HEK293 (cell line): ENCODE measurements around the gene PTPRR.

Source experiments
- CTCF ChIA-PET: fragments of 350-600 bp; formaldehyde crosslinking; extraction: SDS; loops from one replicate; lab custom pipeline; 2021; ENCODE audit warnings: antibody characterized with exemption; lab: Yijun Ruan, JAX
- POLR2A ChIA-PET: fragments of 300-600 bp; formaldehyde crosslinking; extraction: SDS; loops from one replicate; lab custom pipeline; 2020; ENCODE audit warnings: antibody characterized with exemption, inconsistent platforms; lab: Yijun Ruan, JAX
- H3K27ac ChIP-seq: fragments of 200-500 bp; sonication (Bioruptor generic); 2 replicates; pipeline ENCODE4 v1.5.1; 2014; ENCODE audit warnings: low read depth, low read length, control low read depth, inconsistent platforms; ENCODE audit errors: extremely low read depth
- H3K36me3 ChIP-seq, 2 experiments: fragments of 200-500 bp in 1 of 2; sonication (Bioruptor generic) in 1 of 2; 1 replicate in 1 of 2; 2 replicates in 1 of 2; pipeline ENCODE4 v1.5.1; 2014 to 2017; ENCODE audit warnings: inconsistent platforms in 2 of 2, low read length in 2 of 2; ENCODE audit not compliant: control insufficient read depth in 2 of 2, insufficient read depth in 1 of 2
- H3K4me1 ChIP-seq: fragments of 200-500 bp; sonication (Bioruptor generic); 2 replicates; pipeline ENCODE4 v1.5.1; 2014; ENCODE audit warnings: mild to moderate bottlenecking, low read length, inconsistent platforms; ENCODE audit not compliant: control insufficient read depth, insufficient read depth
- H3K4me3 ChIP-seq: 2 replicates; pipeline ENCODE4 v1.5.1; 2011; ENCODE audit warnings: low read depth, mild to moderate bottlenecking, control low read depth, low read length, moderate library complexity
- H3K9me3 ChIP-seq: fragments of 200-500 bp; sonication (Bioruptor generic); 2 replicates; pipeline ENCODE4 v1.5.1; 2014; ENCODE audit warnings: low read depth, low read length, inconsistent platforms; ENCODE audit not compliant: control insufficient read depth, insufficient read depth
- GFI1B ChIP-seq: fragments of 450-650 bp; formaldehyde crosslinking; IDR thresholded peaks from 2 replicates; pipeline ENCODE4 v1.5.1; 2016; ENCODE audit warnings: missing biosample characterization, missing genetic modification characterization
- KLF8 ChIP-seq: fragments of 450-650 bp; formaldehyde crosslinking; IDR thresholded peaks from 2 replicates; pipeline ENCODE4 v1.5.1; 2016; ENCODE audit warnings: missing biosample characterization, missing genetic modification characterization
- MEIS1 ChIP-seq: sonication (generic); formaldehyde crosslinking; IDR thresholded peaks from 2 replicates; pipeline ENCODE4 v1.8.1; 2022; ENCODE audit warnings: missing genetic modification reagents, mild to moderate bottlenecking, borderline replicate concordance
- REPIN1 ChIP-seq: fragments of 450-650 bp; formaldehyde crosslinking; IDR thresholded peaks from 2 replicates; pipeline ENCODE4 v1.5.1; 2017; ENCODE audit warnings: missing biosample characterization, missing genetic modification characterization, low read depth
- SP7 ChIP-seq: fragments of 450-650 bp; formaldehyde crosslinking; IDR thresholded peaks from 2 replicates; pipeline ENCODE4 v1.5.1; 2016; ENCODE audit warnings: missing biosample characterization, missing genetic modification characterization
- YY2 ChIP-seq: fragments of 450-650 bp; formaldehyde crosslinking; IDR thresholded peaks from 2 replicates; pipeline ENCODE4 v1.5.1; 2016; ENCODE audit warnings: missing biosample characterization, missing genetic modification characterization
- ZFP37 ChIP-seq: fragments of 450-650 bp; formaldehyde crosslinking; IDR thresholded peaks from 2 replicates; pipeline ENCODE4 v1.5.1; 2016; ENCODE audit warnings: missing biosample characterization, missing genetic modification characterization
- ZFP69B ChIP-seq: fragments of 450-650 bp; formaldehyde crosslinking; IDR thresholded peaks from 2 replicates; pipeline ENCODE4 v1.5.1; 2016; ENCODE audit warnings: missing biosample characterization, missing genetic modification characterization
- ZNF140 ChIP-seq: fragments of 450-650 bp; formaldehyde crosslinking; IDR thresholded peaks from 2 replicates; pipeline ENCODE4 v1.5.1; 2016; ENCODE audit warnings: missing biosample characterization, missing genetic modification characterization
- ZNF146 ChIP-seq: fragments of 450-650 bp; formaldehyde crosslinking; IDR thresholded peaks from 2 replicates; pipeline ENCODE4 v1.5.1; 2016; ENCODE audit warnings: missing biosample characterization, missing genetic modification characterization
- ZNF157 ChIP-seq: fragments of 450-650 bp; formaldehyde crosslinking; IDR thresholded peaks from 2 replicates; pipeline ENCODE4 v1.5.1; 2016; ENCODE audit warnings: missing biosample characterization, missing genetic modification characterization
- ZNF214 ChIP-seq: fragments of 450-650 bp; formaldehyde crosslinking; IDR thresholded peaks from 2 replicates; pipeline ENCODE4 v1.5.1; 2017; ENCODE audit warnings: missing biosample characterization, mild to moderate bottlenecking, missing genetic modification characterization, borderline replicate concordance
- ZNF366 ChIP-seq: fragments of 450-650 bp; formaldehyde crosslinking; conservative IDR thresholded peaks from 2 replicates; pipeline ENCODE4 v1.5.1; 2016; ENCODE audit warnings: missing biosample characterization, missing genetic modification characterization
- ZNF391 ChIP-seq: fragments of 450-650 bp; formaldehyde crosslinking; IDR thresholded peaks from 2 replicates; pipeline ENCODE4 v1.5.1; 2016; ENCODE audit warnings: low read depth, missing biosample characterization, missing genetic modification characterization, borderline replicate concordance
- ZNF529 ChIP-seq: fragments of 450-650 bp; formaldehyde crosslinking; IDR thresholded peaks from 2 replicates; pipeline ENCODE4 v1.5.1; 2017; ENCODE audit warnings: missing genetic modification characterization, missing biosample characterization; ENCODE audit not compliant: insufficient replicate concordance
- ZNF544 ChIP-seq: fragments of 450-650 bp; formaldehyde crosslinking; IDR thresholded peaks from 2 replicates; pipeline ENCODE4 v1.5.0; 2017; ENCODE audit warnings: missing biosample characterization, missing genetic modification characterization
- ZSCAN16 ChIP-seq: fragments of 450-650 bp; formaldehyde crosslinking; IDR thresholded peaks from 2 replicates; pipeline ENCODE4 v1.5.1; 2016; ENCODE audit warnings: missing biosample characterization, missing genetic modification characterization
- TF ChIP-seq, protein P1 (sequence below): fragments of 450-650 bp; IDR thresholded peaks from 2 replicates; pipeline ENCODE4 v1.5.1; 2018; ENCODE audit warnings: missing biosample characterization, missing genetic modification characterization
- TF ChIP-seq, protein P2 (sequence below): fragments of 450-650 bp; IDR thresholded peaks from 2 replicates; pipeline ENCODE4 v1.5.1; 2018; ENCODE audit warnings: missing biosample characterization, mild to moderate bottlenecking, missing genetic modification characterization
- TF ChIP-seq, protein P3 (sequence below): fragments of 450-650 bp; formaldehyde crosslinking; IDR thresholded peaks from 2 replicates; pipeline ENCODE4 v1.5.1; 2016; ENCODE audit warnings: missing biosample characterization, missing genetic modification characterization
- TF ChIP-seq, protein P4 (sequence below): fragments of 450-650 bp; formaldehyde crosslinking; IDR thresholded peaks from 2 replicates; pipeline ENCODE4 v1.5.1; 2016; ENCODE audit warnings: missing biosample characterization, missing genetic modification characterization

Gene PTPRR

DNA sequence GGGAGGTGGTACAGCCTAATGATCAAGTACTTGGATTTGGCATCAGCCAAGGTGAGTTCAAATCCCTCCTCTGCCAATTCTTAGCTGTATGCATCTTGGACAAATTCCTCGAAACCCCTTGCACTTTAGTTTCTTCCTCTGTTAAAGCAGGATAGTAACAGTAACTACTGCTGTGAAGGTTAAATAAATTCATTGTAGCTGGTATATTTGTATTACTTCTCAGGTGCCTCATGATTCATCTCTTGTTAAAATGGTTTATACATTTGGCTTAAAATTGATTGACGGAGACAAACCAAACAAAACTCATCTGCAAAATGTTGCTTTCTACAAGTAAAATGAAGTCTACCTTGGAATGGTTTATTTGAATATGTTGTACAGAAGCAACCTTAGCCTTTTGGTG, 281.0 kb downstream of the PTPRR start:
- CTCF ChIA-PET = interaction anchor here (0.7 kb wide), 1 partner anchor 1295 kb away, joined by 4 read pairs; no protein-coding TSS in a partner anchor
- no peak overlapping the region for H3K27ac ChIP-seq
- POLR2A ChIA-PET = no interaction called here

DNA sequence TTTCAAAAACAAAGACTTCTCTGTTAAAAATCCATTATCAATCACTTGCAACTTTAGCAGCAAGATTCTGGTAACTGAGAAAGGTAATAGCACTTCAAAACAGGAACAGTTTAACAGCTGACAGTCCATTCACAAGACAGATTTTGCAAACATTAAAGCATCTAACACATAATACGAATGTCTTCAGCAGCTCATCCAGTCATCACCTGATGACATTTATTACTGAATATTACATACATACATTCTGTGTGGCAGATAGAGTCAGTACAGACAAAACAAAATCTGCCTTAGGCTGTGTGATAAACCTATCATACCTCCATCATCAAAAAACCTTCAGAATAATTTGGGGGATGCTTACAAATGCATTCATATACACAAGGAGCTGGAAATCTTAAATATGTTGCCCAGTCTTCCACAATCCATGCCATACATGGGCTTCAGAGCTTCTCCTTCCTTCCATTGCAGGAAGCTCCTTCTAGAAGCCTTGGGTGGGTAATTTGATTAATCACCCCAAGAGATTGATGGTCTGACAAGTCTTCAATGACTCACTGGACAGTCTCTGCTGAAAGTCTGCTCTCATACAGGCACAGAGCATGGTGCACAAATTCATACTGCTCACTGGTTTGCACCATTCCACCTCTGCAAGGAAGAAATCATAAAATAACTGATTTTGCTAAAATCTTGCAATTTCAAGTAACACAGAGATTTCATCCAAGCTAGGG, 281.7 kb downstream of the PTPRR start:
- CTCF ChIA-PET = interaction anchor here (0.7 kb wide), 1 partner anchor 1294 kb away, joined by 4 read pairs; no protein-coding TSS in a partner anchor
- POLR2A ChIA-PET = no interaction called here
- Histone ChIP-seq H3K36me3 (no peaks in the 10 kb centered on the region), H3K4me3 (no peak overlapping the region), H3K9me3 (no peaks in the 10 kb centered on the region), H3K4me1 (peaks cover 10% of the 10 kb centered on the region), H3K27ac (no peak overlapping the region)
- TF ChIP-seq ZNF366 (tag by site-specific recombination) (no peak), ZSCAN16 (tag by site-specific recombination) (no peak), ZNF214 (tag by site-specific recombination) (no peak), ZFP37 (no peak), ZNF146 (tag by site-specific recombination) (no peak), ZNF157 (tag by site-specific recombination) (no peak), ZNF529 (no peak)
- TF ChIP-seq, protein P1, sequence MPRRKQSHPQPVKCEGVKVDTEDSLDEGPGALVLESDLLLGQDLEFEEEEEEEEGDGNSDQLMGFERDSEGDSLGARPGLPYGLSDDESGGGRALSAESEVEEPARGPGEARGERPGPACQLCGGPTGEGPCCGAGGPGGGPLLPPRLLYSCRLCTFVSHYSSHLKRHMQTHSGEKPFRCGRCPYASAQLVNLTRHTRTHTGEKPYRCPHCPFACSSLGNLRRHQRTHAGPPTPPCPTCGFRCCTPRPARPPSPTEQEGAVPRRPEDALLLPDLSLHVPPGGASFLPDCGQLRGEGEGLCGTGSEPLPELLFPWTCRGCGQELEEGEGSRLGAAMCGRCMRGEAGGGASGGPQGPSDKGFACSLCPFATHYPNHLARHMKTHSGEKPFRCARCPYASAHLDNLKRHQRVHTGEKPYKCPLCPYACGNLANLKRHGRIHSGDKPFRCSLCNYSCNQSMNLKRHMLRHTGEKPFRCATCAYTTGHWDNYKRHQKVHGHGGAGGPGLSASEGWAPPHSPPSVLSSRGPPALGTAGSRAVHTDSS (tag by site-specific recombination) = no peak

More for the DNA sequence above, 281.0 kb downstream of the PTPRR start:
- TF ChIP-seq, protein P2, sequence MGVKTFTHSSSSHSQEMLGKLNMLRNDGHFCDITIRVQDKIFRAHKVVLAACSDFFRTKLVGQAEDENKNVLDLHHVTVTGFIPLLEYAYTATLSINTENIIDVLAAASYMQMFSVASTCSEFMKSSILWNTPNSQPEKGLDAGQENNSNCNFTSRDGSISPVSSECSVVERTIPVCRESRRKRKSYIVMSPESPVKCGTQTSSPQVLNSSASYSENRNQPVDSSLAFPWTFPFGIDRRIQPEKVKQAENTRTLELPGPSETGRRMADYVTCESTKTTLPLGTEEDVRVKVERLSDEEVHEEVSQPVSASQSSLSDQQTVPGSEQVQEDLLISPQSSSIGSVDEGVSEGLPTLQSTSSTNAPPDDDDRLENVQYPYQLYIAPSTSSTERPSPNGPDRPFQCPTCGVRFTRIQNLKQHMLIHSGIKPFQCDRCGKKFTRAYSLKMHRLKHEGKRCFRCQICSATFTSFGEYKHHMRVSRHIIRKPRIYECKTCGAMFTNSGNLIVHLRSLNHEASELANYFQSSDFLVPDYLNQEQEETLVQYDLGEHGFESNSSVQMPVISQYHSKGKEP (tag by site-specific recombination) = no peak
- no peak for TF ChIP-seq ZNF140 (tag by site-specific recombination)
- TF ChIP-seq GFI1B (tag by site-specific recombination) = no peak
- TF ChIP-seq, protein P3, sequence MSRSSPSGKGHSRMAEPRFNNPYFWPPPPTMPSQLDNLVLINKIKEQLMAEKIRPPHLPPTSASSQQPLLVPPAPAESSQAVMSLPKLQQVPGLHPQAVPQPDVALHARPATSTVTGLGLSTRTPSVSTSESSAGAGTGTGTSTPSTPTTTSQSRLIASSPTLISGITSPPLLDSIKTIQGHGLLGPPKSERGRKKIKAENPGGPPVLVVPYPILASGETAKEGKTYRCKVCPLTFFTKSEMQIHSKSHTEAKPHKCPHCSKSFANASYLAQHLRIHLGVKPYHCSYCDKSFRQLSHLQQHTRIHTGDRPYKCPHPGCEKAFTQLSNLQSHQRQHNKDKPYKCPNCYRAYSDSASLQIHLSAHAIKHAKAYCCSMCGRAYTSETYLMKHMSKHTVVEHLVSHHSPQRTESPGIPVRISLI (tag by site-specific recombination) = no peak
- TF ChIP-seq ZNF366 (tag by site-specific recombination) = no peak
- TF ChIP-seq, all 188 proteins: peak for 0
- Histone ChIP-seq H3K4me1 (peaks cover 10% of the 10 kb centered on the region), H3K9me3 (no peaks in the 10 kb centered on the region), H3K4me3 (no peak overlapping the region), H3K36me3 (no peaks in the 10 kb centered on the region)

DNA sequence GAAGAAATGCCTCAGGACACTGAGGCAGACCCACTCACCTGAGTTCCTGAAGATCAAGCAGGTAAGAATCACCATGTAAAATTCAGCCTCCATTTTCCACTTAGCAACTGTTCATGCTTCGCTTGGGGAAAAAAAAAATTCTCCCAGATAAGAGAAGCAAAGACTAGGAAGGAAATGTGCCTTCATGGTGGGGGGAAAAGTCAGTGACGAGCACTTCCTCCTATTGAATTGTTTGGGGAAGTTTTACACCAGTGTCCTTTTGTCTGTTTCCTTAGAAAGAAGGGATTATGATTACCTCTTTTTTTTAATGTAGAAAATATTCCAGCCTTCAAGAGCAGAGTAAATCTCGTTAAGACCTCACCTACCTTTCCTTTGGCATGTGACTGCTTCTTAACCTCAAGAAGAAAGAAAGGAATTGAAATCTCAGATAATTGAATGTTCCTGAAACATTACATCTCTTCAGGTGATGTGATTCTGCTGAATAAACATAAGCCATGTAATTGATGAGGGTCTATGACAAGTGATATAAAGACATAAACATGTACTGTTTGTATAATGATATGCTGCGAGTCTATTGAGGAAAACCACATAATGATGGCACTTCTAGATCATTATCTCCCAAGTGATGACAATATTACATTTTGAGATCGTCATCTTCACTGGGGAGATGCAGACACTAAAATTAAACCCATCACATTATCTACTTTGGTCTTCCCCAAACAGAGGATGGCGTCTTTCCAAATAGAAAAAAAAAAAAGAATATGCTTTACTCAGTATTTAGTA, 283.0 kb downstream of the PTPRR start, which contains the start of gene PTPRB:
PTPRB (minus strand) TSS at position 127 of the 783 bp plus-strand sequence; CDS start at position 93, 34 bp downstream.
- H3K27ac ChIP-seq = no peak within 1 kb of the TSS
- no peaks in the 10 kb centered on the region for H3K9me3 ChIP-seq
- POLR2A ChIA-PET = no interaction called here
- CTCF ChIA-PET = no interaction called here
- no peaks in the 10 kb centered on the region for H3K36me3 ChIP-seq
- peaks cover 10% of the 10 kb centered on the region for H3K4me1 ChIP-seq
- H3K4me3 ChIP-seq = no peak within 1 kb of the TSS
- TF ChIP-seq, protein P2 (tag by site-specific recombination) = no peak
- TF ChIP-seq ZNF391 (tag by site-specific recombination) (no peak), MEIS1 (CRISPR knock-in tag) (0 out of 2 replicates have a peak, but pooled peaks have one; percentile 26), ZNF544 (tag by site-specific recombination) (no peak), KLF8 (tag by site-specific recombination) (peak; percentile 77), SP7 (tag by site-specific recombination) (peak; percentile 84), ZNF366 (tag by site-specific recombination) (0 out of 2 replicates have a peak, but pooled peaks have one; percentile 19), ZFP69B (tag by site-specific recombination) (no peak), REPIN1 (tag by site-specific recombination) (no peak), YY2 (tag by site-specific recombination) (no peak), ZNF157 (tag by site-specific recombination) (no peak)
- TF ChIP-seq, protein P4, sequence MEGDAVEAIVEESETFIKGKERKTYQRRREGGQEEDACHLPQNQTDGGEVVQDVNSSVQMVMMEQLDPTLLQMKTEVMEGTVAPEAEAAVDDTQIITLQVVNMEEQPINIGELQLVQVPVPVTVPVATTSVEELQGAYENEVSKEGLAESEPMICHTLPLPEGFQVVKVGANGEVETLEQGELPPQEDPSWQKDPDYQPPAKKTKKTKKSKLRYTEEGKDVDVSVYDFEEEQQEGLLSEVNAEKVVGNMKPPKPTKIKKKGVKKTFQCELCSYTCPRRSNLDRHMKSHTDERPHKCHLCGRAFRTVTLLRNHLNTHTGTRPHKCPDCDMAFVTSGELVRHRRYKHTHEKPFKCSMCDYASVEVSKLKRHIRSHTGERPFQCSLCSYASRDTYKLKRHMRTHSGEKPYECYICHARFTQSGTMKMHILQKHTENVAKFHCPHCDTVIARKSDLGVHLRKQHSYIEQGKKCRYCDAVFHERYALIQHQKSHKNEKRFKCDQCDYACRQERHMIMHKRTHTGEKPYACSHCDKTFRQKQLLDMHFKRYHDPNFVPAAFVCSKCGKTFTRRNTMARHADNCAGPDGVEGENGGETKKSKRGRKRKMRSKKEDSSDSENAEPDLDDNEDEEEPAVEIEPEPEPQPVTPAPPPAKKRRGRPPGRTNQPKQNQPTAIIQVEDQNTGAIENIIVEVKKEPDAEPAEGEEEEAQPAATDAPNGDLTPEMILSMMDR (tag by site-specific recombination) = no peak
